KOPT-K1 (cell line): ENCODE measurements around the gene SFTPA1.
"Not testable (repeated sequence)": the region's sequence is repeated elsewhere in the genome, so short reads cannot be mapped to it uniquely, and the experiment has no call there.

Source experiments
- H3K27ac ChIP-seq: fragments of 200-600 bp; sonication (generic); 2 replicates; pipeline ENCODE4 v1.5.1; 2016; ENCODE audit warnings: antibody characterized with exemption, mild to moderate bottlenecking, low read depth, low read length; ENCODE audit not compliant: poor library complexity, severe bottlenecking
- H3K36me3 ChIP-seq: fragments of 200-600 bp; sonication (generic); 2 replicates; pipeline ENCODE4 v1.5.1; 2017; ENCODE audit warnings: antibody characterized with exemption, mild to moderate bottlenecking, low read length, moderate library complexity; ENCODE audit not compliant: insufficient read depth
- H3K9me3 ChIP-seq: fragments of 200-600 bp; sonication (generic); 2 replicates; pipeline ENCODE4 v1.5.1; 2017; ENCODE audit warnings: antibody characterized with exemption, low read length, mild to moderate bottlenecking; ENCODE audit not compliant: insufficient read depth, poor library complexity, severe bottlenecking

The SFTPA1 gene

DNA sequence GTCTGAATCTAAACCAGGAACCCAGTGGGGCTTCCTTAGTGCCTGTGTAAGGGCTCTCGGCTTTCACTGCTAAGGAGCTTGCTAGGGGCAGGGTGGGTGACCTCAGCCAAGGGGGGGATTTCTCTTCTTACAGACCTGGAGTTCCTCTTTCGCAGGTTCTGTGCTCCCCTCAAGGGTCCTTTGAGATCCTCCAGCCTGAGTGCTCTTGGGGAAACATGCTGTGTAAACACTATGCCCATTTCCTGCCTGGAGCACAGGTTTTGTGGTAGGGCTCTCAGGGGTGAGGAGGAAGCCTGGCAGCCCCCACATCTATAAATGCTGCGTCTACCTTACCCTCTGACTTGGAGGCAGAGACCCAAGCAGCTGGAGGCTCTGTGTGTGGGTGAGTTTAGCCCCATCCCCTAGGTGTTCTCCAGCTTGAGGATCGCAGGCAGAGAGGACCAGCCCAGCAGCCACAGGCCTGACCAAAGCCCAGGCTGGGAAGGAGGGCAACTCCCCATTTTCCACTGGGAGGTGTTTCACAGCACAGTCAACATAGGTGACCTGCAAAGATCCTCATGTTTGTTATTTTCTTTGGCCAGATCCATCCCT, at the start of gene SFTPA1:
Gene SFTPA1, plus strand, starts transcription at position 339 of the 591 bp plus-strand sequence. CDS start 887 bp downstream, outside the sequence.
- no peaks in the 10 kb centered on the region for H3K36me3 ChIP-seq
- H3K27ac ChIP-seq = no peak within 1 kb of the TSS
- no peaks in the 10 kb centered on the region for H3K9me3 ChIP-seq

DNA sequence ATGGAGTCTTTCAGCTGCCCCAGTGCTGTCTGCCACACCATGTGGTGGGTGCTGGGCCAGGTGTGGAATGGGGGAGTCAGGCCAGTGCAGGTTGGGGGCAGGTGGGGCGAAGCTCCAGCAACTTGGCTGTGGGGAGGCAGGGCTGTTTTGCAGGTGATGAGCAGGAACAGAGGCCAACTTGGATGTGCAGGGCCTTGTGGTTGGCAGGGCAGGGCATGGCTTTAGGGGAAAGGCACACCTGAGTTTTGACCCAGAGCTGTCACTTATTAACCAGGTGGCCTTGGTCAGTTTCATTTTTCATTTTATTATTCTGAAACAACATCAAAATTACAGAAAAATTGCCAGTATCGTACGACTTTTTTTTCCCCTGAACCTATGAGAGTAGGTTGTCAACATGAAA, 49.5 kb upstream of the SFTPA1 start:
- Histone ChIP-seq H3K27ac (no peak overlapping the region), H3K36me3 (no peaks in the 10 kb centered on the region), H3K9me3 (no peaks in the 10 kb centered on the region)

DNA sequence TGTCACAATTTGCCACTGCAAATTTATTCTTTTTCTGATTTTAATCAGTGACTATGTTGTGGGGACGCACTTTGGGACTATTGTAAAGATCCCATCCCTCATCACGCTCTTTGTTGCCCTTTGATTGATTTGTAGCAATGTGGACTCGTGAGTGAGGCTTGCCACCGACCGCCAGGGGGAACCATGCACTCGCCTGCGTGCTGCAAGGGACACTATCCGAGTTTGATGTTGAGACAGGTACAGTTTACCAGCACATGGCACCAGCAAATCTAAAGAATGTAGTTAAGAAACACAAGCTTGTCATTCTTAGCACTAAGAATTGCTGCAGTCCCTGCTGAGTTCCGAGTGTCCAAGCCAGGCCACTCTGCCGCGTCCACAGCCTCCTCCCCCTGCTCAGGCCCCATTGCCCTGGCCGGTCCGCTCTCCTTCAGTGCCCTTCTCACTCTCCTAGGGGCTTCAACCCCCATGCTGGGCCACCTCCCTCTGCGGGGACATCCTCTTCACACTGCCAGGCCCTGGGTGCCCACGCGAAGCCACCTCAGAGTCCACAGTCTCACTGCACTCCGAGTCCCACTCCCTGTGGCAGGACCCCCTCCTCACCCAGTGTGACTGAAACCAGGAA, 48.5 kb upstream of the SFTPA1 start:
- H3K9me3 ChIP-seq = no peaks in the 10 kb centered on the region
- no peaks in the 10 kb centered on the region for H3K36me3 ChIP-seq
- no peak overlapping the region for H3K27ac ChIP-seq

DNA sequence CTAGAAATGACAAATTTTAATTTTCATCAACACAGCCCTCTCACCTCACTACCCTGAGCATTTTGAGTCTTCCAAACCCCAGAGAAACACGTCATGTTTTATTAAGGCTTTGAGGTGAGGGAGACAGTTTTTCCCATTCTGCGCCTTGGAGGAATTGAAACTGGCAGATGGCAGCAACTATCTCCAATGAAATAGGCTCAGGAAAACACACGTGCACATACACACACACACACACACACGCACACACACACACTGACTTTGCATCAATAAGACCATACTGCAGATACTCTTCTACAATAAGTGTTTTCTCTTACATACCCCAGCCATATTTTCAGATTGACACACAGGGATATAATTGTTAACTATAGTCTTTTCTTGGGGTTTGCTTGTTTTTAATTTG, 47.3 kb upstream of the SFTPA1 start:
- Histone ChIP-seq H3K27ac (no peak overlapping the region), H3K36me3 (no peaks in the 10 kb centered on the region), H3K9me3 (no peaks in the 10 kb centered on the region)

DNA sequence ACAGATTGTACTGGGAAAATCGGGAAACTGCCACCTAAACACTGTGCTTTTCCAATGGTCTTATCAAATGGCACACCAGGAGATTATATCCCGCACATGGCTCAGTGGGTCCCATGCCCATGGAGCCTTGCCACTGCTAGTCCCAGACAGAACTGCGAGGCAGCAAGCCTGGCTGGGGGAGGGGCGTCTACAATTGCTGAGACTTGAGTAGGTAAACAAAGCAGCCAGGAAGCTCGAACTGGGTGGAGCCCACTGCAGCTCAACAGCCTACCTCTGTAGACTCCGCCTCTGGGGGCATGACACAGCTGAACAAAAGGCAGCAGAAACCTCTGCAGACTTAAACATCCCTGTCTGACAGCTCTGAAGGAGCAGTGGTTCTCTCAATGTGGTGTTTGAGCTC, 40.1 kb upstream of the SFTPA1 start:
- not testable (repeated sequence) for H3K36me3 ChIP-seq, H3K27ac ChIP-seq, H3K9me3 ChIP-seq

DNA sequence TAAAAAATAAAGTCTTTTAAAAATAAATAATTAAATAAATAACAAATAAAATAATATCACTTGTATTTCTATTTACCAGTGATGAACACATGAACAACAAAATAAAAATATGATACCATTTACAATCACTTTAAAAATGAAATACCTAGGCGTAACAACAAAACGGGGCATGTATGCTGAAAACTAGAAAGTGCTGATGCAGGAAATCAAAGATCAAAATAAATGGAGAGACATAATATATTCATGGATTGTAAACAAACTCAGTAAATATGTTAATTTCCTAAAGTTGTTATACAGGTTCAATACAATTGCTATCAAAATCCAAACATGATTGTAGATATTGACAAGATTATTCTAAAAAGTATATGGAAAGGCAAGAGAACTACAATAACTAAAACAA, 31.4 kb upstream of the SFTPA1 start:
- no peaks in the 10 kb centered on the region for H3K36me3 ChIP-seq
- H3K9me3 ChIP-seq = peaks cover 7% of the 10 kb centered on the region

DNA sequence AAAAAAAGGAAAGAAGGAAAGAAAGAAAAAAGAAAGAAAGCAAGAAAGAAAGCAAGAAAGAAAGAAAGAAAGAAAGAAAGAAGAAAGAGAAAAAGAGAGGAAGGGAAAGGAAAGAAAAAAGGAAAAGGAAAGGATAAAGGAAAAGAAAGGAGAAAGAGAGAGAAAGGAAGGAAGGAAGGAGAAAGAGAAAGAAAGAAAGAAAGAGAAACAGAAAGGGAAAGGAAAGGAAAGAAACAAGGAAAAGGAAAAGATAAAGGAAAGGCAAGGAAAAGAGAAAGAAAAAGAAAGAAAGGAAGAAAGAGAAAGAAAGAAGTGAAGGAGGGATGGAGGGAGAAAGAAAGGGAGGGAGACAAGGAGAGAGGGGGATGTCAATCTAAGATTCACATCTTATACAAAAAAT, 29.7 kb upstream of the SFTPA1 start:
- Histone ChIP-seq H3K9me3 (peaks cover 7% of the 10 kb centered on the region), H3K27ac (no peak overlapping the region), H3K36me3 (no peaks in the 10 kb centered on the region)

More for the DNA sequence above, 31.4 kb upstream of the SFTPA1 start:
- no peak overlapping the region for H3K27ac ChIP-seq

DNA sequence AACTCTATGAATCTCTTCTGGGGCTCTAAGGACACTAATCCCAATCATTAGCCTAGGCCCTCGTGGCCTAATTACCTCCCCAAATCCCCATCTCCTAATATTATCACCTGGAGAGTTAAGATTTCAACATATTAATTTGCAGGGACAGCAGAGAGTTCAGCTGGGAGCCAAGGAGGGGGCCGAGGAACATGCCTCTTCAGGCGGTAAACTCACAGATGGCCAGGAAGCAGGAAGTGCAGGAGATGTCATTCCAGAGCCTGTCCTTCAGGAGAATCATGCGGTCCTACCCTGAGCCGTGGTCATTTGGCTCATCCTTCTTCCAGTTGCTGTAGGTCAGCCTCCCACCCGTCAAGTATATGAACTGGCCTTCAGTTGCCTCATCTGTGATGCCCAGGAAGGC, 28.6 kb upstream of the SFTPA1 start:
- H3K9me3 ChIP-seq = peaks cover 7% of the 10 kb centered on the region
- H3K27ac ChIP-seq = no peak overlapping the region
- H3K36me3 ChIP-seq = no peaks in the 10 kb centered on the region

DNA sequence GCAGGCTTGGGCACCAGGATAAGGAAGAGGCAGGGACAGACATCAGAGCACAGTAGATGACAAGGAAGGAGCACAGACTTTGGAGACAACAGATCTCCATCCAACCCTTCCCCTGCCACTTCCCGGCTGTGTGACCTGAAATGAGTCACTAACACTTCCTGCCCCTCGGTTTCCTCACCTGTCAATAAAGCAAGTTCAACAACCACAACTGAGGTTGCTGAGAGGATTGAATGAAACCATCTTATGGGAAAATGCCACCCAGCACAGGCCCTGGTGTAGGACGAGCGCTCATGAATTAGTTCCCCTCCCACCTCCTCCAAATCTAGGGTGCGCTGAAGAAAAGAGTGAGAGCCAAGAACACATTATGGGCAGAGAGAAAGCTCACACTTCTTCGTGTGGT, 27.8 kb upstream of the SFTPA1 start:
- H3K36me3 ChIP-seq, H3K9me3 ChIP-seq, H3K27ac ChIP-seq: not testable (repeated sequence)

DNA sequence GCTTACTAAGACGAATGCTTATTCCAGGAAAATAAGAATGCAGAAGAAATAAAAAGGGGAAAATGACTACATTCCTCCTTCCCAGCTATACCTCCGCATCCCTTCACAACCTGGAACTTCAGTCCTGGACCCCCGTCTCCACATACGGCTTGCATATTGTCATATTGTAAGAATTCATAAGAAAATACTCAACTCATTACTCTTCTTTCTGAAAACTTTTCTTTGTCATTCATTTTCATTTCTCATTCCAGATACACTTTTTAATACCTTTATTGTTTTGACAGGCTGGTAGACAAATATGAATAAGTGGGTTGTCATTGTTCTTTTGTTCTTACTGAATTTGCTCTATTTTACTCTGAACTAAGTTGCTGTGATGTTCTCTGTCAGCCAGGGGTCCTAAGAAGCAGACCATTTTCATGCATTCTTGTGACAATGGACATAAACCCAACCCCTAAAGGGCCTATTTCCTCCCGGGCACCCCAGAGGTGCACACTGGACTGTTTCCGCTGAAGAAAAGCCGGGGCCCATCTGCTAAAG, 27.2 kb upstream of the SFTPA1 start:
- Histone ChIP-seq H3K36me3 (no peaks in the 10 kb centered on the region), H3K27ac (no peak overlapping the region), H3K9me3 (peaks cover 7% of the 10 kb centered on the region)

DNA sequence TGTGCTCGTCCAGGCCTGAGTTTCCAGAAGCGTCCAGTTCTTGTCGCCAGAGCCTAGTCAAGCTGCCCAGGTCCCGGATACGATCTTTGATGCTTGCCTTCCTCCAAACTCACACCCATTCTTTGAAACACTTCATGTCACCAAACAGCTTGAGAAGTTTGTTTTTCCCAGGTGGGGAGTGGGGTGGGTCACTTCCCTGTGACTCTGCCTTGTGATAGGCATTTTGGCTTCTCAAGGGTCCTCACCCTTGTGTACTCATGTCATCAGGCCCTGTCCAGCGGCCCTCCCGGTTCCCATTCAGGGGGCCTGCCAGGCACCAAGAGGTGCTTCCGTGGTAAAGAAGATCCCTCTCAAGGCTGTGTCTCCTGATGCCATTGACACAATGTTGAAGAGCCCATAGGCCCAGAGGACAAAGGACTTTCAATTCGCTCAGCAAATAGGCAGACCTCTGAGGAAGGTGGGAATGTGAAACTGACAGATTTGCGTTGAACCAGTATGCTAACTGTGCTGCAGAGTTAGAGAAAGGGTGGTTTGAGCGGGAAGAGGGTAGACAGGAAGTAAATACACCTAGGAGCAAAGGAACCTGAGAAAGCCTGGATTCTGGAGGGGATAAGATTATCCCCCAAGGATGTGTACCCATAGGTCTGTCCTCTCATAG, 24.7 kb upstream of the SFTPA1 start:
- no peaks in the 10 kb centered on the region for H3K9me3 ChIP-seq
- no peak overlapping the region for H3K27ac ChIP-seq
- H3K36me3 ChIP-seq = no peaks in the 10 kb centered on the region

DNA sequence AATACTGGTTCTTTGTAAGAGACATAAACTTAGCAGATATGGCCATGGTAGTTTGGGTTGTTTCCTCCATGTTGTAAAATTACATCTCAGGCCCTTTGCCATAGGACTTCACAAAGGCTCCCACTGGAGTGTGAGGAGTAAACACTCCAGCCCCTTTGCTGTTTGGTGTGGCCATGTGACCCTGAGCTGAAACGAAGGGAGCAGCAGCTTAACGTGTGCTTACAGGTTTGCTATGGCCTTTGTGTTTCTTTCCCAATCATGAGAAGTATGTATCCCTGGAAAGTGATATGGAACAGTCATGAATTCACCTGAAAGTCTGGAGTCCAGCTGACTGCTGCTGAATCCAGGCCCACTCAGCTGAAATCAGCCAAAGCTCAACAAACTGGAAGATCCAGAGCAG, 23.8 kb upstream of the SFTPA1 start:
- H3K9me3 ChIP-seq = no peaks in the 10 kb centered on the region
- H3K27ac ChIP-seq = no peak overlapping the region
- H3K36me3 ChIP-seq = no peaks in the 10 kb centered on the region

DNA sequence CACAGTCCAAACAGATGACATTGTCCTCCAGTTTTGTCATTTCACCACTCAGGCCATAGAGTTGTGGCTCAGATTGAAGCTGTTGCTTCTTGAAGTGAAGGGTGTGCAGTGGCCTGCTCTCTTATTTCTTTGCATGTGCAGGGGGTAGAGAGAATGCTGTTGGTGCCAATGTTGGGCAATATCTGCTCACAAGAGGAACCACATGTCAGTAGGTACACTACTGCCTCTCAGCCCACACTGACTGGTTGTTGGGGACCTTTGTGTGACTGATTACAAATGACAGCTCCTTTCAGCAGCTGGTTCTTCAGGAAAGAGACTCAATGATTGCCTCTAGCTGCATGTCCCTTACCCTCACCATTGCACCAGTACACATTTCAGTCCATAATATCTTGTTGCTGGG, 21.9 kb upstream of the SFTPA1 start:
- no peaks in the 10 kb centered on the region for H3K9me3 ChIP-seq
- H3K36me3 ChIP-seq = no peaks in the 10 kb centered on the region
- H3K27ac ChIP-seq = no peak overlapping the region

DNA sequence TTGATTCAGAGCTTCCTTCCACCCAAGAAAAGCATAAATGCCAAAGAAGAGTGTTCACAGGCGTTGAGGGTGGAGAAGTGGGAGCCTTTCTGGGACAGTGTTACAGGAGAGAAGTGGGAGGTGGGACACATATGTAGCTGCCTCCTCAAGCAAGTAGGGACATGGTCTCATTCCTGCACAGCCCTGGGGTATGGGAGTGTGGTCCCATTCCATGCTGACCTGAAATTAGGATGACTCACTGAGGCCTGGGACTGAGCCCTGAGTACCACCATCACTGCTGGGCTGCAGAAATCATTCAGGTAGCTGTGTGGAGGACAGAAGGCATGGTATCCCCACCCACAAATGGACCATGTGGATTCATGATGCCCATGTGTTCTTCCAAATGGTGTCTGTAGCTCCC, 17.4 kb upstream of the SFTPA1 start:
- Histone ChIP-seq H3K9me3 (peaks cover 20% of the 10 kb centered on the region), H3K36me3 (no peaks in the 10 kb centered on the region)

DNA sequence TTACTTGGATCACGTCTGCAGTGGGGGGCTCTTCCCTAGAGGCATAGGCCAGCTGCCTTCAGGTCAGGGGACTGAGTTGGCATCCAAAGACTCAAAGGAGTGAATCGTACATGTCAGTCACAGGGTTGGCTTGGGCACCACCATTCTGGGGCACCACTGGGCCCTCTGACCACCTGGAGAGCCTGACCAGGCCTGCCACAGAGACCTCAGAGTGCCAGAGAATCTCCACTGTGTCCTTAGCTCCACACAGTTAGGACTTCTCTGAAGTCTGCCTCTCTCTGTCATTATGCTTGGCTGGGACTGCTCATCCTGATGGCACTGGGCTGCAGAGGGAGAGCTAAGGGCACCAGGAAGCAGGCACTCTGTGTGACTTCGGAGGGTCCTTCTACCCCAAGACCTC, 16.2 kb upstream of the SFTPA1 start:
- not testable (repeated sequence) for H3K27ac ChIP-seq, H3K36me3 ChIP-seq
- peaks cover 23% of the 10 kb centered on the region for H3K9me3 ChIP-seq

More for the DNA sequence above, 17.4 kb upstream of the SFTPA1 start:
- H3K27ac ChIP-seq = no peak overlapping the region

DNA sequence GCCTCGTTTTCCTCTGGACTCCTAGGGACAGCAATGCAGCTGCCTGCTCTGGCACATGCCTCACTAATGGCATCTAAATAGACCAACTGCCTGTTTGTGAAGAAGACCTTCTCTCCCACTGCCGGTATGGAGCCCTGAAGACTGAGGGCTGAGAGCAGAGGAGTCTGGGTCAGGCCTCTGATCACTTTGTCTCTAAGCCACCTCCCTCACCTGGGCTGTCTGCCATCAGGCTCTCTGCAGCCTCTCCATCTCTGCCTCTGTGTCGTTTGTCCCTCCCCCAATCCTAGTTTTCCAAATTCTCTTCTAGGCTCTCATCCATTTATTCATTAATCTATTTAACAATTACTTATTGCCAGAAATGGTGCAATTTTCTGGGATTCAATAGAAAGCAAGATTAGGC, 15.2 kb upstream of the SFTPA1 start:
- Histone ChIP-seq H3K27ac (no peak overlapping the region), H3K36me3 (no peaks in the 10 kb centered on the region), H3K9me3 (peaks cover 23% of the 10 kb centered on the region)
